ENCODE data around the gene KCNK7. TPM values are rescaled to one million over a fixed set of nuclear protein-coding genes. Genes with fewer than 3 reads are reported as not detected.

The KCNK7 gene
- total RNA-seq, 1 donor, result not detected

DNA sequence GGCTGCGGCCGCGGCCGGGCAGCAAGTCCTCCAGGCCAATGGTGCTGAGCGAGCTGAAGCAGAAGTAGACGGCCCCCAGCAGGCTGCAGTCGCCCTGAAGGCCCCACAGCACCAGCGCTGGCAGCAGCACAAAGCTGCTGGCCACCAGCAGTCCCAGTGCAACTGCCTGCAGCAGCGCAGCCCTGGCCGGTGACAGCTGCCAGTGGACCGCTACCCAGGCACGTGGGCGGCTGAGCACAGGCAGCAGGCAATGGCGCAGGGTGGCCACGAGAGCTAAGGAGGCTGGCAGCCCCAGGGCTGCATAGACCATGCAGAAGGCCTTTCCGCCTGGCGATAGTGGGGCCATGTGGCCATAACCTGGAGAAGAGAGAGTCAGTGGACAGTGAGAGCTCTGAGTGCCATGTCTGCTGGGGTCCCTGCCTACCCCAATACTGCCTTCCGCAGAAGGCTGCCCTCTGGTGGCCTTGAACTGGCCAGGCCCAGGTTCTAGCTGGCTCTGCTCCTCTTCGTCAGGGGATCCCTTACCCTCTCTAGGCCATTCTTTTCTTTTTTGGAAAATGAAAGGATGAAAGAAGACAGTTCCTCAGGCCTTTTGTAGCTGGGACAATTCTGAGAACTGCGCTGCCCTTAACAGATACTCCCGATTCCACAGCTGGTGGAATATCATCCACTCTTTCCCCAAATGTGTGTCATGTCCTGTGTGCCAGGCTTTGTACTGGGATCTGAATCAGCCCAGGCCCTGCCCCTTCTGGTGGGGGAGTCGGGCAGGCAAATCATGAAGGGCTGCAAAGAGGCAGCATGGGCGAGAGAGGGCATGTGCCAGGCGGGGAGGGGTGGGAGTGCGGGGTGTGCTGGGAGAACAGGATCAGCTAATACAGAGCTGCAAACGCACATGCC lies 1.8 kb downstream of the KCNK7 start:
- TF ChIP-seq, protein P1, sequence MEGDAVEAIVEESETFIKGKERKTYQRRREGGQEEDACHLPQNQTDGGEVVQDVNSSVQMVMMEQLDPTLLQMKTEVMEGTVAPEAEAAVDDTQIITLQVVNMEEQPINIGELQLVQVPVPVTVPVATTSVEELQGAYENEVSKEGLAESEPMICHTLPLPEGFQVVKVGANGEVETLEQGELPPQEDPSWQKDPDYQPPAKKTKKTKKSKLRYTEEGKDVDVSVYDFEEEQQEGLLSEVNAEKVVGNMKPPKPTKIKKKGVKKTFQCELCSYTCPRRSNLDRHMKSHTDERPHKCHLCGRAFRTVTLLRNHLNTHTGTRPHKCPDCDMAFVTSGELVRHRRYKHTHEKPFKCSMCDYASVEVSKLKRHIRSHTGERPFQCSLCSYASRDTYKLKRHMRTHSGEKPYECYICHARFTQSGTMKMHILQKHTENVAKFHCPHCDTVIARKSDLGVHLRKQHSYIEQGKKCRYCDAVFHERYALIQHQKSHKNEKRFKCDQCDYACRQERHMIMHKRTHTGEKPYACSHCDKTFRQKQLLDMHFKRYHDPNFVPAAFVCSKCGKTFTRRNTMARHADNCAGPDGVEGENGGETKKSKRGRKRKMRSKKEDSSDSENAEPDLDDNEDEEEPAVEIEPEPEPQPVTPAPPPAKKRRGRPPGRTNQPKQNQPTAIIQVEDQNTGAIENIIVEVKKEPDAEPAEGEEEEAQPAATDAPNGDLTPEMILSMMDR (IDR thresholded peaks at IDR 0.05; ENCODE audit: insufficient read depth, low read depth, low read length), result peak; percentile 64
- no peak overlapping the region for H3K4me3 ChIP-seq (ENCODE audit: low read depth, low read length)
- DNase-seq (ENCODE audit: low read depth), result no peak

- TF ChIP-seq, protein P1 (IDR thresholded peaks at IDR 0.05; ENCODE audit: insufficient read depth, low read depth, low read length), result no peak
- DNase-seq (ENCODE audit: low read depth), result no peak
- no peak overlapping the region for H3K4me3 ChIP-seq (ENCODE audit: low read depth, low read length)
Measured at GRCh38 chr11:65592858-65593517, 2.6 kb downstream of the KCNK7 start.

DNA sequence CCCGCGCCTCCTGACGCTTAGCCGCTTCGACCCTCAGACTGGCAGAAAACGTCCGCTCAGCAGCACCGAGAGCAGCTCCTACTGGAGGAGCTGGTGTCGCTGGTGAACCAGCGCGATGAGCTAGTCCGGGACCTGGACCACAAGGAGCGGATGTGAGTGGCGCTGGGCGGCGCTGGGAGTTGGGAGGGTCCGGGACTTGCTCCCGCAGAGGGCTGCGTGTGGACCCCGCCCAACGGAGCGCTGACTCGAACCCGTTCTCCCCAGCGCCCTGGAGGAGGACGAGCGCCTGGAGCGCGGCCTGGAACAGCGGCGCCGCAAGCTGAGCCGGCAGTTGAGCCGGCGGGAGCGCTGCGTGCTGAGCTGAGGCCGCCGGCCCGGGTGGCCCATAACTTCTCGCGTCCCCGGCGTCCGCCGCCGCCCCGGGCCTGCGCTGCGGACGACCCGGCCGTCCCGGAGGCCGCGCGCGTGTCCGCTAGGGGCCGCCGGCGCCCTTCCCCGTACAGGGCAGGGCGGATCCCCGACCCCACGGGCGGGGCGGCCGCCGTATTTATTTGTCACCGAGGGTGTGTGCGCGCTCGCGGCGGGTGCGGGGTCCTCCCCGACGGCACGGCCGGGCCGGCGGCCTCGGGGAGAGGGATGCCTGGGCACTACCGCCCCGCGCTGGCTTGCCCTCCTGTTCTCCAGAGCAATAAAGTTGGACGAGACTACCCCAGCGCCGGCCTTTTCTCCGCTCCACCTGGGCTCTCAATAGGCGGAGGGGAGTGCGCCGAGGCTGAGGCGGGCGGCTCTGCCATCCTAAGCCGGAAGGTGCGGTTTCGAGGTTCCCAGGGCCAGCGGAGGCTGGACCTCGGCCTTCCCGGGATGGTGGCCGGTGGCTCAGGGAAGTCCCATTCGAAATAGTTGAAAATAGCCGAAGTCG lies 3.4 kb downstream of the KCNK7 start:
- no peak for DNase-seq (ENCODE audit: low read depth)
- no peak overlapping the region for H3K4me3 ChIP-seq (ENCODE audit: low read depth, low read length)
- TF ChIP-seq, protein P1 (IDR thresholded peaks at IDR 0.05; ENCODE audit: insufficient read depth, low read depth, low read length), result no peak

DNA sequence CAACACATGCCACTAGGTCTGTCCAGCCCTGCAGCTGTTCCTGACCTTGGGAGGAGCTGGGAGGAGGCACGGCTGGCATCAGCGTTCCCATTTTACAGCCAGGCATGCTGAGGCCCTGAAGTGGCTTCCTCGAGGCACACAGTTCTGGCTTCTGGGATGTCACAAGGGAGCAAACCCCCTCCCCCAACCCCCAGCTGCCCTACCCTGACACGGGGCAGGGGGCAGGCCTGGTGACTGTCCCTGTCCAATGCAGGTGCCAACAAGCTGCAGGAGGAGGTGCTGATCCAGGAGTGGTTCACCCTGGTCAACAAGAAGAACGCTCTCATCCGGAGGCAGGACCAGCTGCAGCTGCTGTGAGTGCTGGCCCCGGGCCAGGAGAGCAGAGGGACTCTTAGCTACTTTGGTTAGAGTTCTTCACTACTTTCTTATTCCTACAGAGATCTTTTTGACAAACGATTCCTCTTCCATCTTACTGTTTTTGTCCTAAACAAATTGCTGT lies 5.3 kb downstream of the KCNK7 start:
- DNase-seq (ENCODE audit: low read depth), result peak; percentile 26
- TF ChIP-seq, protein P1 (IDR thresholded peaks at IDR 0.05; ENCODE audit: insufficient read depth, low read depth, low read length), result no peak

DNA sequence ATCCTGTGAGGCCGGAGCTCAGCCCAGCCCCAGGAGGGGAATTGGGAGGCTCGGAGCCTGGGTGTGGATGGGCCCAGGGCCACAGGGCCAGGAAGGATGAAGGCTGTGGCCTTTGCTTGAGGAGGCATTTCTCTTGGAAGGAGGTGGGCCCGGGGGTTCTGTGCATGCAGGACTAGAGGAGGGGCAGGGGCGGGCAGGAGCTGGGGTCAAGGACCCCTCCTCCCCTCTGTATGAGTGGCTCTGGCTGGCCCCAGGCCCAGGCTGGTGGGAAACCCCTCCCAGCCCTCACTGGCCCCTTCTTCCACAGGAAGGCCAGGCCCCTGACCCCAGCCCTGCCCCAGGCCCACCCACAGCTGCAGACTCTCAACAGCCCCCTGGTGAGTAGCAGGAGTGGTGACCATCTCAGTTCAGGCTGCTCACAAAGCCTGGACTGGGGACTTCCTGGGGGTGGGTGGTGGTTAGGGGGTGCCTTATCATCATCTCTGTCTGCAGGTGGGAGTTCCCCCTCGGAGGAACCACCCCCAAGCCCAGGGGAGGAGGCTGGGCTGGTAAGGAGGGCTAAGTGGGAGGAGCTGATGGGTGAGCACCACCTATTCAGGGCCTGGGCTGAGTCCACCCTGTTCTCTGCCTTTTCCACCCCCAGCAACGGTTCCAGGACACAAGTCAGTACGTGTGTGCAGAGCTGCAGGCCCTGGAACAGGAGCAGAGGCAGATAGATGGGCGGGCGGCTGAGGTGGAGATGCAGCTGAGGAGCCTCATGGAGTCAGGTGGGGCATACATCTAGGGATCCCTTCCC lies 6.0 kb downstream of the KCNK7 start:
- no peak overlapping the region for H3K4me3 ChIP-seq (ENCODE audit: low read depth, low read length)
- DNase-seq (ENCODE audit: low read depth), result no peak
- TF ChIP-seq, protein P1 (IDR thresholded peaks at IDR 0.05; ENCODE audit: insufficient read depth, low read depth, low read length), result no peak

More for the DNA sequence above, 5.3 kb downstream of the KCNK7 start:
- no peak overlapping the region for H3K4me3 ChIP-seq (ENCODE audit: low read depth, low read length)
